Fibroblast of skin of left quadriceps (primary cell): ENCODE measurements around the gene TOPBP1.
A peak's percentile ranks its signal among the peaks of the same experiment; 100 is the strongest.
"Not testable (repeated sequence)": the region's sequence is repeated elsewhere in the genome, so short reads cannot be mapped to it uniquely, and the experiment has no call there.

Experiments used
- DNase-seq, 2 experiments: peaks; one replicate each; pipeline ENCODE4 v3.0.0-alpha.2; 2013; ENCODE audit warnings: low read depth in 2 of 2

Gene TOPBP1

GRCh38 chr3:133572158-133573053, 89.3 kb downstream of the TOPBP1 start:
- no peak for DNase-seq

- no peak for DNase-seq
Observed at GRCh38 chr3:133570937-133571320, 90.8 kb downstream of the TOPBP1 start.

DNA sequence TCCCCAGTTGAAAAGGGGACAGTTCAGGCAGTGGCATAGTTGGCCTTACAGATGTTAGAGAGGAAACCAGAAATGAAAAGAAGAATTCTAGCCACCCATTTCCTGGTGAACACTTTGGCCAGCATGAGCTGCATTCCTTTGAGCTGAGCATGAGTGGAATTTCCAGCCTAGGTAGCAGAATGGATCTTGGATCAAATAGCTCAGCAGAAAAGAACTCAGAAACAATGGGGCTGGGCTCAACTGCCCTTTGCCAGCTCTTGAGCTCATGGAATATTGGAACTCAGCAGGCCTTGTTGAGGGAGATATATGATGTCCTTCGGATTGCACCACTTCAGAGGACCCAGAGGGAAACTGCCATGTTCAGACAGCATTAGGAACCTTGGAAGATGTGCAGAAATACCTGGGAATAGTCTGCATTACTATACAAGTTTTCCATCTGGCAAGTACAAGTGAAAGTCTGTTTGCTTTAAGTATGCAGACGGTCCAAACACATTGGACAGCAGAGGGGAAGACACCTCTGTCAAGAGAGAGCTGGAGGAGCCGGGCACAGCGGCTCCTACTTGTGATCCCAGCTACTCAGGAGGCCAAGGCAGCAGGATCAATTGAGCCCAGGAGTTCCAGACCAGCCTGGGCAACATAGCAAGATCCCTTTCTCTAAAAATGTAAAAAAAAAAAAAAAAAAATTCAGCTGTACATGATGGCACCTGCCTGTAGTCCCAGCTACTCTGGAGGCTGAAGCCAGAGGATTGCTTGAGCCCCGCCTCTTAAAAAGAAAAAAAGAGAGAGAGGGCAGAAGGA, 91.4 kb downstream of the TOPBP1 start:
- DNase-seq = peak; percentile 77 to 79

DNA sequence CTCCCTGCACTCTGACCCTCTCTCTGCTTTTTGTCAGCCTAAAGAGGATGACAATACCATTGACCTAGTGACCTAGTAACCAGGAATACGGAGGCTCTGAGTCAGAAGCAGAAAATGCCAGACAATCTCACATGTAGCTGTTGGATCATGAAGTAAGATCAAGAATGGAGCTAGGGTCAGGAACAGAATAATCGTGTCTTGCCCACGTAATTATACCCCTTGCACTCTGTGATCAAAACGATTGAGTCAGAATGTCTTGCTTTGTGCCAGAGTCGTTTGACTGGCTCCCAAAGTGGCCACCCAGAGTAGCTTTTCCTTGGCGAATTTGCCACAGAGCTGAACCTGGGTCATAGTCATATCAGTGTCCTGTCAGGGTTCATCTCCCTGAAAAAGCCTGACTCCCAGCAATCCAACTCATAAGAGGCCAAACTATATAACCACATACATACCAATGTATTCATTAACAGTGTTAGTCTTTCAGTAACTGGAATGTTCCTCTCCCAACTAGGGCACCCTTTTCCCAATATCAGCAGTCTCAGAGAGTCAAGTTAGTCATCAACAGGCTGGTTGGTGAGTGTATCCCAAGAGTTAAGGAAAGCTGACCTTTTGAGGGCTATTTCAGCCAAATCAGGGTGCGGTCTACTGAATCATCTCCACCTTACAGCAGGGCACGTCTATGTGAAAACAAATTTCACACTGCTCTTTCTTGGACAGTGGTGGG, 93.3 kb downstream of the TOPBP1 start:
- DNase-seq = no peak

- no peak for DNase-seq
Observed at GRCh38 chr3:133563816-133564215, 97.9 kb downstream of the TOPBP1 start.

GRCh38 chr3:133563186-133563591, 98.6 kb downstream of the TOPBP1 start:
- peak; percentile 72 to 76 for DNase-seq

- DNase-seq = no peak
Observed at GRCh38 chr3:133562376-133562775, 99.4 kb downstream of the TOPBP1 start.

DNA sequence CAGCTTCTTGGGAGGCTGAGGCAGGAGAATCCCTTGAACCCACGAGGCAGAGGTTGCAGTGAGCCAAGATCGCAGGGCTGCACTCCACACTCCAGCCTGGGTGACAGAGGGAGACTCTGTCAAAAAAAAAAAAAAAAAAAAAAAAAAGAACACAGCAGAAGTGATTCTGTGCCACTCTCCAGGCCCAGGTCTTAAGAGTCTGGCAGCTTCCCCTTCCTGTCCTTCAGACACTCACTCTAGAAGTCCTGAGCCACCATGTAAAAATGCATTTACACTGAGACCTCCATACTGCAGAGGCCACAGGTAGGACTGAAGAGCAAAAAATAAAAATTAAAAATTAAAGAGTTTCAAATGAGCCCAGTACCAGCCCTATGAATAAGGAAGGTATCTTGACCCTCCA, 100.1 kb downstream of the TOPBP1 start:
- no peak for DNase-seq

DNA sequence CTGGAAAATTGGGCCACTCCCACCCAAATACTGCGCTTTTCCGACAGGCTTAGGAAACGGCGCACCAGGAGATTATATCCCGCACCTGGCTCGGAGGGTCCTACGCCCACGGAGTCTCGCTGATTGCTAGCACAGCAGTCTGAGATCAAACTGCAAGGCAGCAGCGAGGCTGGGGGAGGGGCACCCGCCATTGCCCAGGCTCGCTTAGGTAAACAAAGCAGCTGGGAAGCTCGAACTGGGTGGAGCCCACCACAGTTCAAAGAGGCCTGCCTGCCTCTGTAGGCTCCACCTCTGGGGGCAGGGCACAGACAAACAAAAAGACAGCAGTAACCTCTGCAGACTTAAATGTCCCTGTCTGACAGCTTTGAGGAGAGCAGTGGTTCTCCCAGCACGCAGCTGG, 110.2 kb downstream of the TOPBP1 start:
- not testable (repeated sequence) for DNase-seq
